ENCODE data around the gene MFN1. TPM values are rescaled to one million over a fixed set of nuclear protein-coding genes. Genes with fewer than 3 reads are reported as not detected.

Gene MFN1
- polyA plus RNA-seq, 1 donor = 92.4 TPM

DNA sequence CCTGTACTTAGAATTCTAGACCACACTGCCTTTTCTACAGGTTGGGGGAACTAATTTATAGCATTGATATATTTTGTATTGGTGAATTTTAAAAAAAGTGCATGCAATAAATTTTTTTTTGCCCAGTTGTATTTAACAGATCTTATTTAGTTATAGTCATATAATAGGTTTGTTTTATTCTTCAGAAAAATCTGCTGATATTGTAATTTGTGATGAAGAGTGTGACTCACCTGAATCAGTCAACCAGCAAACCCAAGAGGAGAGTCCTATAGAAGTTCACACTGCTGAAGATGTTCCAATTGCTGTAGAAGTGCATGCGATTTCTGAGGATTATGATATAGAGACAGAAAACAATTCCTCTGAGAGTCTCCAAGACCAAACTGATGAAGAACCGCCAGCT, 14.4 kb upstream of the MFN1 start:
- no peak for DNase-seq

DNA sequence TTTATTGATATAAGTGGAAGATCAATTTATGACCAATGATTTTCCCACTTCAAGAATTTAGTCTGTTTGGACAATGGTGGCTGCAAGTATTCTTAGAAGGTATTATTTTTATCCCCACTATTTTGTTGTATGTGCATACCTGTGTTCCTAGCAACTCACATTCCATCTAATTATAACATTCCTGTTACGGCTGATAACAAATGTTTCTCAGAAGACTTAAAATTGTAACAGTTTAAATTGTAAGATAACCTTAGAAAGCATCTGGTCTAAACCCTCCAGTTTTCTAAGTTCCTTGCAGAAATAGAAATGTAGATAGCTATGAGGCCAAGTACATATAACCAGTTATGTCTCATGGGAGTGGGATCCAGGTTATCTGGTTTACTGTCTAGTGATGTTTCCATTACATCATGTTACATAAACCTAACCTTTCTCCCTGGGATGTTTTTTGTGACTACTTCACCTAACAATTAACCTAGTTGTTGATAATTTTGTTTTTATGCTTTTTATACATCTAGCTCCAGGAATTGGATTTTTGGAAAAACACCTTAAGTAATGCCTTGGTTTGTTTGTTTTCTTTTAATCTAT, 11.1 kb upstream of the MFN1 start:
- no peak for DNase-seq

DNA sequence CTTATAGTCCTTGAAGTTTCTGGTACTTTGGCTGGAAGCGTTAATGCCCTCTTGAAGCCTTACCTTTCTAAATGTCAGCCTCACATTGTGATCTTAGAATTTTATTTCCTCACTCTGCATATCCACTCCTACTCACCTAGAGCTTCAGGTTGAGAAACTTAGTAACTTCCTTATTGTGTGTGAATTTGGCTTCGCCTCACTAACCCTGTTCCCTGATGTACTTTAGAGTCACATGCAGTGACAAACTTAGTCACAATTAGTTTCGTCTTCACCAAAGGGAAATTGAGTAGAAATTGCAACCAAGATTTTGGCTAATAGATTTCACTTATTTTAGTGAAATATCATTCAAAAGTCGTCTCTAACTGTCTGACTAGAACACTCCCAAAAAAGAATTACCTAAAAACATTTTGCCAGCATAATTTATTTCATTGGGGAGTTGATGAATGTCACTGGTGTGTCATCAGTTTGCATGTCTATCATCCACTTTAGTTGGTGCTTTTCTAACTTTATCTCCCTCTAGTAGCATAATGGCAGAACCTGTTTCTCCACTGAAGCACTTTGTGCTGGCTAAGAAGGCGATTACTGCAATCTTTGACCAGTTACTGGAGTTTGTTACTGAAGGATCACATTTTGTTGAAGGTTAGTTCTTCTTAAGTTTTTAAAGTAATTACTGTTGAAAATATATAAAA, 960 bp downstream of the MFN1 start:
- no peak for DNase-seq

DNA sequence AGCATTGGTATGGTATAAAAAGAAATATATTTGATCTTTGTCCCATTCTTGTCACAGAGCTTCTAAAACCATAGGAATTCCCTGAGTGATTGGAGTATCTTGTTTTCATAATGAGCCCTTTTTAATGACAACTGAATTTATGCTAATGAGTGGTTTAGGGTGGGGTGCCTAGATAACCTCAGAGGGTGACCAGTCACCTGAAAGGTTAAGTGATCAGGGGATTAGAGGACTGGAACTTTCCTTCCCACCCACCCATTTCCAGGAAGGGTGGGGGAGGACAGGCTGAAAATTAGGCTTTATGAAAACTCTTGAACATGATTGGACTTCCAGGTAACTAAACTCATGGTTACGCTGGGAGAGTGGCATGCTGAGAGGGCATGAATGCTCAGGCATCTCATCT, 8.5 kb downstream of the MFN1 start:
- DNase-seq = no peak

DNA sequence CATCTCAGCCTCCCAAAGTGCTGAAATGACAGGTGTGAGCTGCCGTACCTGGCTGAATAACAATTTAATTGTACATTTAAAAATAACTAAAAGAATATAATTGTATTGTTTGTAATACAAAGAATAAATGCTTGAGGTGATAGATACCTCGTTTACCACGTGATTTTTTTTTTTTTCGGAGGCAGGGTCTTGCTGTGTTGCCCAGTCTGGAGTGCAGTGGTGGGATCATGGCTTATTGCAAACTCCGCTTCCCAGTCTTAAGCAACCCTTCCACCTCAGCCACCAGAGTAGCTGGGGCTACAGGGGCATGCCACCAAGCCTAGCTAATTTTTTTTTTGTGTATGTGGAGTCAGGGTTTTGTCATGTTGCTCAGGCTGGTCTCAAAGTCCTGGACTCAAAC, 15.8 kb downstream of the MFN1 start:
- no peak for DNase-seq

DNA sequence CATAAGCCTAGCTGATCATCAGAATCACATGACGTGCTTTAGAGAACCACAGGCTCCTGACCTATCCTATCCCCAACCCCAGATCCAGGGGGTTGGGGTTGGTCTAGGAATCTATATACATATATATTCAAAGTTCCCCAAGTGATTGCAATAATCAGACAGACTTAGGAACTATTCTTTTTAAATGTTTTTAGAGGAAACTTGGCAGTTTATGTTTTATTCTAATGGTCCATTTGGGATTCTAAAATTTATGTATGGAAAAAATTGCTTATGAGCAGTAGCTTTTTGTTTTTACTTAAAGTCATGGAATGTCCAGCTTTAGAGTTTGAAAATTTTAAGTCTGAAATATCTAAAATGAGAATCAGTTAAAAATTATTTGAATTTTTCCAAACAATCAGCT, 22.1 kb downstream of the MFN1 start:
- no peak for DNase-seq

DNA sequence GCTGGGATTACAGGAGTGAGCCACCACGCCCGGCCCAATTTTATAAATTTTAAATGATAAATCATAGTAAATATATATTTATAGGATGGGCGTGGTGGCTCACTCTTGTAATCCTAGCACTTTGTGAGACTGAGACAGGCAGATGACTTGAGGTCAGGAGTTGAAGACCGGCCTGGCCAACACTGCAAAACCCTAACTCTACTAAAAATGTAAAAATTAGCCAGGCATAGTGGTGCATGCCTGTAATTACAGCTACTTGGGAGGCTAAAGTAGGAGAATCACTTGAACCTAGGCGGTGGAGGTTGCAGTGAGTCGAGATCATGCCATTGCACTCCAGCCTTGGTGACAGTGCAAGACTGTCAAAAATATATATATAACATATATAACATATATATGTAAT, 26.4 kb downstream of the MFN1 start:
- no peak for DNase-seq

DNA sequence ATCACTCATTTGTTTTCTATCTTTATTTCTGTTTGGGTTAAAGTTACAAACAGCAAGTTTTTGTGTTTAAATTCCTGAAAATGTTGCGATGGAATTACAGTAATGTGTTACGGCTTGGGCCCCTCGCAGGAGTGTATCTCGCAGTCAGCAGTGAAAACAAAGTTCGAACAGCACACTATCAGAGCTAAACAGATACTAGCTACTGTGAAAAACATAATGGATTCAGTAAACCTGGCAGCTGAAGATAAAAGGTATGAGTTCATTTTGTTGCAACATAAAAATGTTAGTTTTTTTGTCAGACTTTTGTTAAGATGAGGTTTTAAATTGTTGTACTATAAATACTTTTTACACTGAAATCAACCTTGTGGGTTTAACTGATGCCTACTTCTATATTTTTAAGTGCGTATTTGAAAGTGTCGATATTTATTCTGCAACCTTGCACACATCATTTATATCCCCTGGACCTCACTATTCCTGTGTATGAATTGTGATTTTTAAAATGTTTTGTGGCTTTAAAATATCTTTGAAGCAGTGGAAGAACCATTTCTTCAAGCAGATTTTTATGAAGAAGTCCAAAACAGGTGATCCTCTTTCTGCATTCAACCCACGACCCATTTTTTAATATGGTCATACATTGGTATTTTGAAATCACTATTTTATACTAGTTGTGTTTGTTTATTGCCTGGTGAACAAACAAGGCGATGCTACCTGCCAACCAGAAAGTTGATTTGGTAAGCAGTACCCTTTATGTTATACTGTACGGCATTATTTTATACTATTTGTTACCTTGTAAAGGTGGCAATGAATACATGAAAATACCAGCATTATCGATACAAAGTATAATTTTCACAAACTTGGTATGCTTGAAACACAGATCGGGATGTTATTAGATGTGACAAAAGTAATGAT, 27.8 kb downstream of the MFN1 start:
- DNase-seq = no peak

DNA sequence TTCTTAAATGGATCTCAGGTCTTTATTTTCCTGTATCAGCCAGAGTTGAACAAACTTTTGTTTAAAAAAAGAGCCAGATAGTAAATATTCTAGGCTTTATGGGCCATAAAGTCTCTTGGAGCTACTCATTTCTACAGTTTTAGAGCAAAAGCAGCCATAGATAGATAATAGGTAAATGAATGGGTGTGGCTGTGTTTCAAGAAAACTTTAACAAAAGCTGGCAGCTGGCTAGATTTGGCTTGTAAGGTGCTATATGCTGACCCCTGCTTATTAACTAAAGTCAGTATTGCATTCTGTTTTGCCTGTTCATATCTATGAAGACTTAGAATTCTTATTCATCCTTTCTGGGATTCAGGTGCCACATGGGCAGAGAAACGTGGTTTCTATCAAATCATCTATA, 29.0 kb downstream of the MFN1 start:
- DNase-seq = no peak

DNA sequence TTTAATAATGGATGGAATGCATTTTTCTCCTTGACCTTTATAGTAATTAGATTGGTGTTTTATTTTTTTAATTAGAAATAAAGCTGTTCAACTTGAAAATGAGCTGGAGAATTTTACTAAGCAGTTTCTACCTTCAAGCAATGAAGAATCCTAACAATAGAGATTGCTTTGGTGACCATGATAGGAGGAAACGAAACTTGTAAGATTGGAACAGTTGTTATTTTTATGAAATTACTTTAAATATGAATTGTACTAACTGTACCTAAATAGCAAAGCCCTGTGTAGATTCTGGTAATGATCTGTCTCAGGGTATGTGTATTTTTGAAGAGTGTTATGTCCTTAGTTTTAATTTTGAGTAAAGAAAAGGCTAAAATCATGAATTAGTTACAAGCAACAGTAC, 44.4 kb downstream of the MFN1 start:
- no peak for DNase-seq

DNA sequence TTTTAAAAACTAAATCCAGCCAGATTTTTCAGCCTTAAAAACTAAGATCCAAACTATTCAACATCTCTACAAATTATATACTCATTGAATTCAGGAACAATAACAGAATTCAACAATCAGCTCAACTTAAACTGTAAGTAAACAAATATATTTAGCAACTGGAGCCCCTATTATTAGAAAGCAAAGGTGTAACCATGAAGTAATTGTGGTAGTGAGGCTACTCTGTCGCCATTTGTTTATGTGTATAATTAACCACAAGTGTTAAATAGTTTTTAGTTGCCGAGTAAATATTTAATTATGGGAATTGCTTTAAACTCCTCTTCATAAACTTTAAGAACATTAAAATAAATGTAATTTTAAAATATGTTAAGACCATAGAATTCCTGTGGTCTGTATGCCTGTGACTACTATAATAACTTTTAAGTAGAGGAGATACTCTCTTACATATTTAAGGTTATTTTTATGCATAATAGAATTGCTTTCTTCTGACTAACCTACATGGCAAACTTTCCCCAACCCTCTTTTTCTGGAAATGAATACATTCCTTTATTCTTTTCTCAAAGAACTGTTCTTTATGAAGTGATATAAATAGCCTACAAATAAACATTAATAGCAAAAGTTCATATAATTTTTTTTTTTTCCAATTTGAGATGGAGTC, 51.2 kb downstream of the MFN1 start:
- DNase-seq = no peak

DNA sequence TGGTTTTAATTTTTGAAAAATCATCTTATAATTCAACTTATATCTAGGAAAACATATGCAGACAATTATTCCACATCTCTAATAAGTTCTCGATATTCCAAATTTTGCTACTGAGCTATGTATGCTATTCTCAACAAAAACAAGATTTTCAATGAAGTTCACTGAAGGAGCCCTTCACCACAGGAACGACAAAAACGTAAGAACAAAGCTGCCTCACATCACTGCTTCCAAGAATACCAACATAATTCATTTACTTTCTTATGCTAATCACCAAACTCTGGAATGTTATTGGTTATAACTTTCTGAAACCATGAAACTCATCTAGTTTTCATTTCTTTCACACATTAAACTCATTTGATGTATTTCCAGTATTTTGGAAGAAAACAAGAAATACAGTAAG, 54.1 kb downstream of the MFN1 start:
- no peak for DNase-seq

DNA sequence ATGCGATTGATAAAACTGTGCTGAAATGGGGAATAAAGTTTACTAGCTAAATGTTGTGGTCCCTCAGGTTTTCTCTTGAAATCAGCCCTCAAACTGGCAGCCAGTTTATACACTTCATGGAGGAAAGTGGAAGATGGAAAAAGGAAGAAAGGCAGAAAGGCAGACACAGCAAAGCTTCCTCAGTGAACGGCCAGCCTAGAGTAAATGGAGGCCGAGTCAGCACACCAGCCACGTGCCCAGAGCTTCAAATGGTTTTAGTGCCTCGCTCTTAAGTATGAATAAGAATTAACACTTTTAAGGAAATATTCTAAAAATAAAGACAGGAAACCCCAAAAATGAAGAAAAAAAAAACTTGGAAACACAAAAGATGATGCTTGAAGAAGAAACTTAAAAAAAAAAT, 55.5 kb downstream of the MFN1 start:
- DNase-seq = no peak

DNA sequence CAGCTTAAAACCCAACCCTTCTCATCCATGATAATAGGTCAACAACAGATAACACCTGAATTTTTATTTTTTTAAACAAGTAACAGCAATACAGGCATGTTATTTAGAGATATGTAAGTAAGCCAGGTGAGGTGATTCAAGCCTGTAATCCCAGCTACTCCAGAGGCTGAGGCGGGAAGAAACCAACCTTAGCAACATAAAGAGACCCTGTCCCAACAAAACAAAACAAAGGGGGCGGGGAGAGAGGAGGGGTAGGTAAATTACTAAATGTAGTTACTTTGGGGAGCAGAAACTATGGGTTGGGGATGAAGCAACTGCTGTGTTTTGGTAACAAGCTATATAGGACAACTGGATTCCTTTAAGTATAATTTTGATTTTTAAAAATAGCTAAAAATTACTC, 56.8 kb downstream of the MFN1 start:
- no peak for DNase-seq

DNA sequence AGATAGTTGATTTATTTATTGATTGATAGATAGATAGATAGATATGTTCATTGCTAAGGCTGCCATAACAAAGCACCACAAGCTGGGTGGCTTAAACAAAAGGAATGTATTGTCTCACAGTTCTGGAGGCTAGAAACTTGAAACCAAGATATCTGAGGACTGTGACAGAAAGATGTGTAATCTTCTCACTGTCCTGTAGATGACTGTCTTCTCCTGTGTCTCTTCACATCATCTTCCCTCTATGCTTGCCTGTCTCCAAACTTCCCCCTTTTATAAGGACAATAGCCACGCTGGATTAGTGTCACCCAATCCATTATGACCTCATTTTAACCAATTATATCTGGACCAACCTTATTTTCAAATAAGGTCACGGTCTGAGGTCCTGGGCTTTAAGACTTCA, 62.8 kb downstream of the MFN1 start:
- DNase-seq = no peak

DNA sequence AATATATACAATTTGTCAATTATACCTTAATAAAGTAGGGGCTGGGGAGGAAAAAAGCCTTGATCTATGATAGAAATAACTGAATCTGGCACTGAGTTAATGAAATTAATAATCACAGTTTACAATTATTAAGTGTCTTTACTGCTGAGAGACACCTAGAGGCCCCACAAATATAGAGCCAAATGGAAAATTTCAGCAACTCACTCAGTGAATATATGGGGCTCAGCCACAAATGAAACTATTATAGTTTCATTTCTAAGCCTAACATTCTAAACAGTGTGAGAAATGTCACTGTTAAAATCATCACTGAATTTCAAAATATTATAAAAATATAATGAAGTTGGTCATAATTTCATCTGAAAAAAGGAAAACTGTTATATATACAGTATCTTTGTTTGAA, 63.5 kb downstream of the MFN1 start:
- DNase-seq = no peak

DNA sequence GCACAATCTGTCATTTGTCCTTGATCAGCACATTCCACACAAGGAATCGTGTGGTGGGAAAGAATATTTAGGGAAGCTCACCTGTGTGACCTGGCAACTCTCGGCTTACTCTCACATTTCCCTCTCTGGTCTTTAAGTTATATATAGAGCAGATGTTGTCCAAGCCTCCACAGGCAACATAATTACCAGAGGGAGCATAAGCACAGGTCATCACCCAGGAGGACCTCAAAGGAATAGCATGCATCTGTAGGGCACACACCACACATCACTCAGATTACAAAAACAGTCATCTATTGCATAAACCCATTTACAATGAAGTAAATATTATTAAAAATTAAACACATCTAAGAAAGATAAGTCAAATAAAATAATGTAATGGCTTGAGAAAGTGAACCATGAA, 67.3 kb downstream of the MFN1 start:
- DNase-seq = no peak

DNA sequence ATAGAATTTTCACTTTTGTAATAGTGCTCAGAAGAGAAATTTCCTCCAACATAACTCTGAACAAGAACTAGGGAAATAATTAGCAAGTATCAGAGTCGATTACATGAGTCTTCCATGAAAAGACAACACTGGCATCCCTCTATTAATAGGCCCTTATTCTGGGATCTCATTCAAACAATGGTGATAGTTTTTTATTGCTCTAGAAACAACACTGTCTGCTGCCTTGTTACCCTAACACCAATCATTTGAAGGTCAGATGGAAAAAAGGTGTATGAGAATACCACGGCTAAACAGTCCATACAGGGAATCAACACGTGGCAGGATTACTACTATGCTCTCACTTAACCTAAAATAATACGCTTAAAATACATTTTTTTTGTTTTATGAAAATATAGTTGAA, 67.9 kb downstream of the MFN1 start:
- DNase-seq = no peak

DNA sequence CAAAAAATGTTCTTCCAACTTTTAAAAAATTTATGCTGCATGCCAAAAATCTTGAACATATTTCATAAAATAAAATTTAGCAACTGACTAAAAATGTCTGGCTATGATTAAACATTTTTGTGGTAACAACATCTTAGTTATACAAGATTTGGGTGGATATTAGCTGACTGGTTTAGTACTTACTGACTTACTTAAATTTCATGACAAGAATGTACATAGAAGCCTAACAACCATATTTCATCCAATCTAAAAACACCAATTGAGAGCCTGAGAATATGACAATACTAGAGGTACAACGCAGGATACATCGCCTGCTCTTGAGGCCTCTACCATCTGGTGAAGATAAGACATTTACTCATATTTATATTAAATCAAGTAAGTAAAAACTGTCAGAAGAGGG, 69.2 kb downstream of the MFN1 start:
- DNase-seq = no peak

DNA sequence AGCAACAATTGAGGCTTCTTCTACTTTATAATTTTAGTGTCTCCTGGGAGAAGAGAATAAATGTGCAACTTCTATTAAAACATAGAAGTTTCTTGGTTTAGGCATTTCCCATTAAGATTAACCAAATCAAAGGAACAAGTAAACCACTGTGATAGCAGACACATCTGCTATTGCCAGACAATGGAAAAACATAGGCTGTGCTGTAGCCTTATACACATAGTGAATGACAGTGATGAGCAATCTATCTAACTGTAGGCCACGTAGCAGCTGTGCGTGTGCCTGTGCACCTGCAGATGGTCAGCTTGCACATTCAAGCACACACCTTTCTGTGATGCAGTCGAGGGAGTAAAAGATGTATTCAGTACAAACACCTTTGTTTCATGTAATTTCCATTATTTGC, 71.1 kb downstream of the MFN1 start:
- DNase-seq = no peak

DNA sequence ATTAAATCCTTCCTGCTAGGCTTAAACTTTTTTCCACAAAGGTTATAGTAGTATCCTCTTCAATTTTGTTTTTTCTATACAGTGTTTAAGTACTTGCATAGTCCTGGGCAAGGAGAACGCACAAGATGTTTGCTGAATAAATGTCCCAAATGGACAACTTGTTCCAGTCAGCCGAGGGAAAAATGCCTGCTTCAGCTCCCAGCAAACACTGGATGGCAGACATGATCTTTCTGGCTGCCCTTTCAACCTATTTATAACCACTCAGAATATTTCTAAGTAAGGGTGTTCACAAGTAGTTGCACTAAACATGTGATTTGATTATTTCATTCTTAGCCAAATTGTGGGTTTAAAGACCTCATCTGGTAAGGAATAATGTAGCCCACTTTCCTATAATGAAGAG, 74.0 kb downstream of the MFN1 start:
- no peak for DNase-seq

DNA sequence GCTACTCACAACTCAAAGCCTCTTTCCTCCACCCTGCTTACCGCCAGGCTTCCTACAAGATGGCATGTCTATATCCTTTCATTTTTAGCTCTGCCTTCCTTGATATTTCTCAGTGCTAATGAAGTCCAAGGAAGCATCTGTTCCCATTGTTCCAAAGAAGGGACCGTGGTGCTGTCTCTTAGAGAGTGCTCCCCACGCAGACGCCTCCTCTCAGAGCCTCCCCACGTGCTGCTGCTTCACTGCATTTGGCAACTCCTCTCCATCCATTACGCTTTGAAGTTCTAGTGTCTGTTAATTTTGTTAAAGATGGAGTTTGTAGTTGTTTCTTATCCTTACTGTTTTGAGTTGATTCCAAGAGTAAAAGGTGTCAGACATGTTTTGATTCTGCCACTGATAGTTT, 77.6 kb downstream of the MFN1 start:
- no peak for DNase-seq

Measured in left kidney (tissue), 2 donors.